ENCODE results near the gene TFEC. TPM values are rescaled to one million over a fixed set of nuclear protein-coding genes. Genes with fewer than 3 reads are reported as not detected.

The TFEC gene
- total and polyA plus RNA-seq, 2 of the 4 experiments (the other 2 are of a cell fraction) = under 0.01 to 0.02 TPM

DNA sequence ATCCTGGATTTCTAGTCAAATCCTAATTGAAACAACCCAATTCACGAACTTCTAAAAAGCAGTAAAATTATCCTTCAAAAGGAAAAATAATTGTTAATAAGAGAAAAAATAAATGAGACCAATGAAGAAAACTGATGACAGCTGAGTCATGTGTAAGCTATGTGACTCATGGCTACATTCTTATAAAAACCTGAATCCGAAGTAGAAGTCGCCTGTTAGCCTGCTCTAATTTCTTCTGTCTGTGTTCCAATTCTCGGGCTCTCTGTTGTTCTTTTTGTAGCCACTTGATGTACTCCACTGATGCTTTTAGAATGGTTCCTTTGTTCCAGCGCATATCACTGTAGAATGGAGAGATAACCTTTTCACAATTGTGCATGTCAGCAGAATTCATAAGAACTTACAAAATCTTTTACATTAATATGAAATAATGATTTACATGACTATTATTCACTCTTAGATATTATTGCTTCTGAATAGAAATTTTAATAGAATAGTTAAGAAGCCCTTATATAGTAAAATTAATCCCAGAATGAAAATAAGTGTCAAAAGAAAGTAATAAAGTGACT, 88.8 kb downstream of the TFEC start:
- no peak for TF ChIP-seq MAZ (IDR thresholded peaks at IDR 0.05; ENCODE audit: borderline replicate concordance, low read depth, low read length)
- peak; percentile 79 for TF ChIP-seq MAFK (IDR thresholded peaks at IDR 0.05; ENCODE audit: low read depth, low read length)
- no peak for TF ChIP-seq POLR2A (IDR thresholded peaks at IDR 0.05; ENCODE audit: low read depth, low read length)
- no peak for TF ChIP-seq CHD1 (IDR thresholded peaks at IDR 0.05; ENCODE audit: low read depth, low read length)
- TF ChIP-seq RCOR1 (IDR thresholded peaks at IDR 0.05; ENCODE audit: insufficient replicate concordance, low read length) = no peak
- Histone ChIP-seq H2AFZ (replicated peaks; ENCODE audit: low read length, poor library complexity) (no peak overlapping the region), H2BK20ac (ENCODE audit: low read depth, low read length) (no peak overlapping the region), H4K8ac (ENCODE audit: low read depth in 2 of 2, low read length in 2 of 2) (no peak overlapping the region), H4K5ac (ENCODE audit: low read depth, low read length) (no peak overlapping the region), H3K36me3 (ENCODE audit: control insufficient read depth, insufficient read depth, low read length) (no peaks in the 10 kb centered on the region), H2BK120ac (ENCODE audit: low read depth, low read length) (no peak overlapping the region), H3K9me1 (ENCODE audit: insufficient read depth, low read length) (no peaks in the 10 kb centered on the region), H2AK5ac (ENCODE audit: low read depth, low read length) (no peak overlapping the region), H3K4me3 (ENCODE audit: insufficient read depth, low read depth, low read length) (no peak overlapping the region), H3K9me3 (ENCODE audit: control insufficient read depth, insufficient read depth, low read length) (no peaks in the 10 kb centered on the region), H3K9ac (ENCODE audit: low read depth, low read length) (no peak overlapping the region), H3K4ac (ENCODE audit: low read depth, low read length) (no peak overlapping the region), H3K79me1 (ENCODE audit: low read depth in 1 of 2, low read length in 2 of 2) (no peaks in the 10 kb centered on the region), H3K4me1 (ENCODE audit: control insufficient read depth, insufficient read depth, low read length) (no peaks in the 10 kb centered on the region), H2BK5ac (ENCODE audit: low read depth, low read length, poor library complexity, severe bottlenecking) (no peak overlapping the region), H4K91ac (ENCODE audit: insufficient read depth, low read depth, low read length) (no peak overlapping the region), H2AK9ac (replicated peaks; ENCODE audit: low read depth, low read length, poor library complexity) (no peak overlapping the region), H3K4me2 (ENCODE audit: low read depth, low read length) (no peak overlapping the region), H2BK15ac (ENCODE audit: low read depth, low read length) (no peak overlapping the region), H3K14ac (replicated peaks; ENCODE audit: low read depth, low read length) (no peak overlapping the region), H3K18ac (ENCODE audit: low read depth, low read length) (no peak overlapping the region), H3K27ac (ENCODE audit: insufficient read depth, low read length) (no peak overlapping the region), H3K23ac (ENCODE audit: low read depth, low read length) (no peak overlapping the region), H3K56ac (ENCODE audit: extremely low read depth, insufficient read depth, low read length) (no peak overlapping the region), H3K27me3 (ENCODE audit: control insufficient read depth, insufficient read depth, low read length) (no peaks in the 10 kb centered on the region), H4K20me1 (ENCODE audit: insufficient read depth, low read length) (no peaks in the 10 kb centered on the region)
- 60% methylated on average over 3 of the region's 5 CpGs; no CpG with 5 or more reads in 1 of the 2 experiments for WGBS, 2 experiments (ENCODE audit: extremely low coverage in 2 of 2, insufficient read length in 1 of 2)
- DNase-seq = peak; percentile 13
- no peak for ATAC-seq (ENCODE audit: low read depth)
- POLR2A ChIA-PET (ENCODE audit: unreplicated experiment) = interaction anchor here (0.6 kb wide), 1 partner anchor 75 kb away, joined by 3 read pairs; no protein-coding TSS in a partner anchor
- in situ Hi-C loops (cut with MboI; ENCODE audit: low sequenced_read_pairs) (no loop called here), dilution Hi-C loops (cut with HindIII; ENCODE audit: low sequenced_read_pairs, unreplicated experiment) (no loop called here), intact Hi-C loops (cut with micrococcal nuclease) (no loop called here)
- BruUV-seq (replicated peaks) = no TSS peak
- CTCF ChIA-PET = interaction anchor here (1.0 kb wide), 1 partner anchor 12 kb away, joined by 5 read pairs; no protein-coding TSS in a partner anchor
